ENCODE data around the gene PANK4. TPM values are rescaled to one million over a fixed set of nuclear protein-coding genes. Genes with fewer than 3 reads are reported as not detected.

The PANK4 gene
- total RNA-seq, 1 donor from 2014 or later, result 26.3 TPM

- Histone ChIP-seq H3K4me3 (ENCODE audit: insufficient read depth, low read depth, low read length) (no peak overlapping the region), H3K27ac (ENCODE audit: low read depth, low read length) (no peak overlapping the region), H3K9ac (ENCODE audit: low read length) (no peak overlapping the region), H3K9me3 (ENCODE audit: insufficient read depth, low read depth, low read length) (no peaks in the 10 kb centered on the region), H4K20me1 (ENCODE audit: insufficient read depth, low read length) (no peaks in the 10 kb centered on the region), H3K27me3 (ENCODE audit: insufficient read depth, low read length) (no peaks in the 10 kb centered on the region), H2AFZ (ENCODE audit: low read depth, low read length) (no peak overlapping the region), H3K4me2 (ENCODE audit: low read length) (no peak overlapping the region), H3K79me2 (ENCODE audit: insufficient read depth, low read length) (no peaks in the 10 kb centered on the region), H3K4me1 (ENCODE audit: insufficient read depth, low read length) (peaks cover 9% of the 10 kb centered on the region), H3K36me3 (ENCODE audit: insufficient read depth, low read length) (no peaks in the 10 kb centered on the region)
- no peak for DNase-seq (ENCODE audit: low read depth)
- TF ChIP-seq EZH2 (IDR thresholded peaks at IDR 0.05; ENCODE audit: insufficient read depth, low read length), result no peak
- Mint-ChIP-seq H3K27me3 (ENCODE audit: low read depth, unreplicated experiment) (peaks cover 16% of the 10 kb centered on the region), H3K4me1 (ENCODE audit: low read depth, unreplicated experiment) (no peaks in the 10 kb centered on the region), H3K27ac (ENCODE audit: unreplicated experiment) (no peak overlapping the region), H3K4me3 (ENCODE audit: unreplicated experiment) (no peak overlapping the region), H3K36me3 (ENCODE audit: low read depth, unreplicated experiment) (no peaks in the 10 kb centered on the region), H3K9me3 (ENCODE audit: unreplicated experiment) (no peaks in the 10 kb centered on the region)
- no peak for FAIRE-seq
Observed at GRCh38 chr1:2558861-2559260, 32.5 kb upstream of the PANK4 start.

GRCh38 chr1:2558420-2558819, 32.0 kb upstream of the PANK4 start:
- no peak for FAIRE-seq
- DNase-seq (ENCODE audit: low read depth), result no peak
- no peaks in the 10 kb centered on the region for H3K36me3 Mint-ChIP-seq (ENCODE audit: low read depth, unreplicated experiment)
- no peak overlapping the region for H3K27ac Mint-ChIP-seq (ENCODE audit: unreplicated experiment)
- H3K9ac ChIP-seq (ENCODE audit: low read length), result no peak overlapping the region
- no peak for TF ChIP-seq CTCF (IDR thresholded peaks at IDR 0.05; ENCODE audit: insufficient read depth, low read depth, low read length)
- TF ChIP-seq EZH2 (IDR thresholded peaks at IDR 0.05; ENCODE audit: insufficient read depth, low read length), result no peak
- H3K4me1 ChIP-seq (ENCODE audit: insufficient read depth, low read length), result peaks cover 9% of the 10 kb centered on the region
- no peaks in the 10 kb centered on the region for H3K27me3 ChIP-seq (ENCODE audit: insufficient read depth, low read length)
- no peaks in the 10 kb centered on the region for H3K4me1 Mint-ChIP-seq (ENCODE audit: low read depth, unreplicated experiment)
- no peaks in the 10 kb centered on the region for H3K79me2 ChIP-seq (ENCODE audit: insufficient read depth, low read length)
- H3K9me3 ChIP-seq (ENCODE audit: insufficient read depth, low read depth, low read length), result no peaks in the 10 kb centered on the region
- H3K27me3 Mint-ChIP-seq (ENCODE audit: low read depth, unreplicated experiment), result peaks cover 19% of the 10 kb centered on the region
- no peaks in the 10 kb centered on the region for H3K36me3 ChIP-seq (ENCODE audit: insufficient read depth, low read length)
- no peaks in the 10 kb centered on the region for H3K9me3 Mint-ChIP-seq (ENCODE audit: unreplicated experiment)
- H3K4me2 ChIP-seq (ENCODE audit: low read length), result no peak overlapping the region
- no peak overlapping the region for H2AFZ ChIP-seq (ENCODE audit: low read depth, low read length)
- no peak overlapping the region for H3K27ac ChIP-seq (ENCODE audit: low read depth, low read length)
- no peak overlapping the region for H3K4me3 Mint-ChIP-seq (ENCODE audit: unreplicated experiment)
- no peak overlapping the region for H3K4me3 ChIP-seq (ENCODE audit: insufficient read depth, low read depth, low read length)
- H4K20me1 ChIP-seq (ENCODE audit: insufficient read depth, low read length), result no peaks in the 10 kb centered on the region

- H3K4me1 Mint-ChIP-seq (ENCODE audit: low read depth, unreplicated experiment), result no peaks in the 10 kb centered on the region
- TF ChIP-seq EZH2 (IDR thresholded peaks at IDR 0.05; ENCODE audit: insufficient read depth, low read length) (no peak), CTCF (IDR thresholded peaks at IDR 0.05; ENCODE audit: insufficient read depth, low read depth, low read length) (no peak)
- Histone ChIP-seq H3K27me3 (ENCODE audit: insufficient read depth, low read length) (no peaks in the 10 kb centered on the region), H3K4me2 (ENCODE audit: low read length) (no peak overlapping the region), H3K4me3 (ENCODE audit: insufficient read depth, low read depth, low read length) (no peak overlapping the region), H2AFZ (ENCODE audit: low read depth, low read length) (no peak overlapping the region), H3K27ac (ENCODE audit: low read depth, low read length) (no peak overlapping the region), H3K79me2 (ENCODE audit: insufficient read depth, low read length) (no peaks in the 10 kb centered on the region), H3K9ac (ENCODE audit: low read length) (no peak overlapping the region), H3K4me1 (ENCODE audit: insufficient read depth, low read length) (peaks cover 9% of the 10 kb centered on the region), H3K9me3 (ENCODE audit: insufficient read depth, low read depth, low read length) (no peaks in the 10 kb centered on the region), H4K20me1 (ENCODE audit: insufficient read depth, low read length) (no peaks in the 10 kb centered on the region), H3K36me3 (ENCODE audit: insufficient read depth, low read length) (no peaks in the 10 kb centered on the region)
- no peak overlapping the region for H3K4me3 Mint-ChIP-seq (ENCODE audit: unreplicated experiment)
- no peaks in the 10 kb centered on the region for H3K9me3 Mint-ChIP-seq (ENCODE audit: unreplicated experiment)
- H3K36me3 Mint-ChIP-seq (ENCODE audit: low read depth, unreplicated experiment), result no peaks in the 10 kb centered on the region
- DNase-seq (ENCODE audit: low read depth) (no peak), FAIRE-seq (no peak)
- peaks cover 19% of the 10 kb centered on the region for H3K27me3 Mint-ChIP-seq (ENCODE audit: low read depth, unreplicated experiment)
- H3K27ac Mint-ChIP-seq (ENCODE audit: unreplicated experiment), result no peak overlapping the region
Observed at GRCh38 chr1:2557482-2558400, 31.3 kb upstream of the PANK4 start.
